Peyer's patch (tissue), 4 donors: Measurements from ENCODE around the gene PTPN18. TPM values are rescaled to one million over a fixed set of nuclear protein-coding genes. Genes with fewer than 3 reads are reported as not detected.

Experiments used
- DNase-seq, 3 donors: peaks; one replicate each; pipeline ENCODE4 v3.0.0-alpha.2; 2017 to 2019
- H3K27ac ChIP-seq, 4 donors: fragments of 200-600 bp; sonication (generic); one replicate each; pipeline ENCODE4 v1.5.1; 2016 to 2019
- H3K27me3 ChIP-seq, 2 donors: fragments of 200-600 bp; sonication (generic); one replicate each; pipeline ENCODE4 v1.5.1; 2019
- H3K36me3 ChIP-seq, 3 donors: fragments of 200-600 bp; sonication (generic); one replicate each; pipeline ENCODE4 v1.5.1; 2016 to 2019
- H3K4me1 ChIP-seq, 4 donors: fragments of 200-600 bp; sonication (generic); one replicate each; pipeline ENCODE4 v1.5.1; 2016 to 2019
- H3K4me3 ChIP-seq, 4 donors: fragments of 200-600 bp; sonication (generic); 1 replicate in 3 of 4; 2 replicates in 1 of 4; pipeline ENCODE4 v1.5.1; 2016 to 2019; ENCODE audit warnings: mild to moderate bottlenecking in 1 of 4
- H3K9me3 ChIP-seq, 4 donors: fragments of 200-600 bp; sonication (generic); one replicate each; pipeline ENCODE4 v1.5.1; 2016 to 2019; ENCODE audit warnings: mild to moderate bottlenecking in 1 of 4
- CTCF ChIP-seq, 6 experiments: fragments of 450-650 bp in 4 of 6; fragments of 200-600 bp in 2 of 6; sonication (generic) in 1 of 6; IDR thresholded peaks; one replicate each; pipeline ENCODE4 v1.5.1; 2017 to 2019; ENCODE audit warnings: antibody characterized with exemption in 6 of 6, mild to moderate bottlenecking in 3 of 6, moderate library complexity in 1 of 6
- POLR2A ChIP-seq, 2 donors: fragments of 450-650 bp; IDR thresholded peaks; one replicate each; pipeline ENCODE4 v1.5.1; 2017; ENCODE audit warnings: antibody characterized with exemption in 2 of 2, mild to moderate bottlenecking in 2 of 2, moderate library complexity in 2 of 2
- total RNA-seq, 4 donors: library from RNA; depleted of rRNA; stranded (reverse); fragments of >200 nt; gene quantifications; one replicate each; pipeline ENCODE4 v1.1.0, GENCODE V29; 2016

PTPN18 gene
- total RNA-seq, 4 donors from 2014 or later, result 137 to 208 (median 169) TPM

- H3K36me3 ChIP-seq, result peaks cover 0 to 14% (median 0%) of the 10 kb centered on the region in 3 donors
- no peak for DNase-seq
- no peak overlapping the region for H3K27ac ChIP-seq
- H3K27me3 ChIP-seq, result no peaks in the 10 kb centered on the region
- H3K4me3 ChIP-seq, result no peak overlapping the region
- no peaks in the 10 kb centered on the region for H3K9me3 ChIP-seq
- peaks cover 0 to 19% (median 9%) of the 10 kb centered on the region in 4 donors for H3K4me1 ChIP-seq
- TF ChIP-seq POLR2A (IDR thresholded peaks at IDR 0.05) (no peak), CTCF (IDR thresholded peaks at IDR 0.05) (no peak)
Observed at GRCh38 chr2:130352237-130352636, 3.6 kb upstream of the PTPN18 start.

DNA sequence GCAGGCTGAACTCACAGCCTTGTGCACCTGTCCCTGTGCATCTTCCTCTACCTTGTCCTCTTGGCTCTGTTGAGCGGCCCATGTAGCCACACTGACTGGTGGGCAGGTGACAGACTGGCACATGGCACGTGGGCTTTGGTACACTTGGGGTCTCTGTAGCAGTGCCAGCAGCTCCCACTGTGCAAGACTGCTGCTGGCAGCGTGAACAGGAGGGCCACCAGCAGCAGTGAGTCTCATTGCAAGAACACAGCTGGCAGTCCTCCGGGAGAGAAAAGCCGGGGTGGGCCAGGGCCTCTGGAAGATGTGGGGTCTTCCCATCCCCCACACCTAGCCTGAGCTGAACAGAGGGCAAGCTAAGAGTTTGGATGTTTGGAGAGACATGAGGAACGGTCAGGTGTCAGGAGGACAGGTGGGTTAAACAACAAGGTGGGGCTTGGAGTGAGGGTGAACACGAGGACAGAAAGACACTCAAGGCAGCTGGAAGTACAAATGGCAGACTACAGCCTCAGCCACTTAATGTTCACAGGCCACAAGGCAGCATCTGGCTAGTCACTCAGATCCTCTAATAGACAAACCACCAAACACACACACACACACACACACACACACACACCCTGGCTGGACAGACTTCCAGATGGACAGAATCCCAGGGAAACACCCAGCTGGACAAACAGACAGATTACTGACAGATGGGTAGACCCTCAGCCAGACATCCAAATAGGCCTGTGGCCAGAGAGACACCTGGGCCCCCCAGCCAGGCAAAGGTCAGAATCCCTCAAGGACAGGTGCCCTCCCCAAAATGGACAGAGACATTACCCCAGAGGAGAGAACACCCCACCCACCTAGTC, 2.3 kb upstream of the PTPN18 start:
- H3K36me3 ChIP-seq, result peaks cover 0 to 1% (median 0%) of the 10 kb centered on the region in 3 donors
- TF ChIP-seq CTCF (IDR thresholded peaks at IDR 0.05), result no peak
- TF ChIP-seq POLR2A (IDR thresholded peaks at IDR 0.05), result no peak
- no peak for DNase-seq
- no peaks in the 10 kb centered on the region for H3K27me3 ChIP-seq
- peaks cover 0 to 19% (median 9%) of the 10 kb centered on the region in 4 donors for H3K4me1 ChIP-seq
- no peaks in the 10 kb centered on the region for H3K9me3 ChIP-seq
- no peak overlapping the region for H3K27ac ChIP-seq
- H3K4me3 ChIP-seq, result no peak overlapping the region

DNA sequence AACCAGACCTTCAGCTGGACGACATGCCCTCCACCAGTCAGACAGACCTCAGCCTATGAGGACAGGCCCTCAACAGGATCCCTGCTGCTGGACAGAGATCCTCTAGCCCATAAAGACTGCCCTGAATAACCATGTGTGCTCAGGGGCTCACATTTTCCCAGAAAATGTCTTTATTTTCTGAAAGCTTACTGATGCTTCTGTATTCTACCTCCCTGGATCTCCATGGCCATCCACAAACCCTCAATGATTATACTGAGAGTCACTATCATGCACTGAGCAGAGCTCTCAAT, 1.8 kb upstream of the PTPN18 start:
- Histone ChIP-seq H3K27me3 (no peaks in the 10 kb centered on the region), H3K27ac (no peak overlapping the region)
- TF ChIP-seq CTCF (IDR thresholded peaks at IDR 0.05), result no peak
- no peak for TF ChIP-seq POLR2A (IDR thresholded peaks at IDR 0.05)

DNA sequence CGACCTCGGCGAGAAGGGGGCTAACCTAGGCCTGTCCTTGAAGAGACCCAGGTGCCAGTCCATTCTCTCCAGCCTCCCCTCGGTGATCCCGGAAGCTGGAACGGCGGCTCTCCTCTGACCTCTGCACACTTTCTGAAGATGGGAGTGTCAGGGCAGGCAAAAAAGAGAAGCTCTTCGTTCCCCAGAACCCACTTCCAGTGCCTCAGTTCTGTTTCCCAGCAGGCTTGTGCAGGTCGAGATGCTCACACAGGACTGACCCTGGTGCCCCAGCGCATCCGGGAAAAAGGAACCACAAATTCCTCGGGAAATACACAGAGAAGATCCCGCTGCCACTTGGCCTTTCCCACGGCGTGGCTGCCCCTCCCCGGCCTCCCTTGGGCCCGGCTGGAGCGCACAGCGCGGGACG, 681 bp upstream of the PTPN18 start:
- DNase-seq, result no peak
- H3K27ac ChIP-seq, result peak overlapping the region; percentile 71 to 89 (median 85)
- H3K27me3 ChIP-seq, result no peaks in the 10 kb centered on the region
- TF ChIP-seq CTCF (IDR thresholded peaks at IDR 0.05), result no peak
- TF ChIP-seq POLR2A (IDR thresholded peaks at IDR 0.05), result no peak
- H3K4me3 ChIP-seq, result peak overlapping the region; percentile 73 to 88 (median 81)
- H3K36me3 ChIP-seq, result no peaks in the 10 kb centered on the region
- H3K4me1 ChIP-seq, result peaks cover 0 to 19% (median 9%) of the 10 kb centered on the region in 4 donors
- no peaks in the 10 kb centered on the region for H3K9me3 ChIP-seq

More for the DNA sequence above, 1.8 kb upstream of the PTPN18 start:
- no peak overlapping the region for H3K4me3 ChIP-seq
- no peaks in the 10 kb centered on the region for H3K9me3 ChIP-seq
- H3K4me1 ChIP-seq, result peaks cover 0 to 19% (median 9%) of the 10 kb centered on the region in 4 donors
- DNase-seq, result no peak
- no peaks in the 10 kb centered on the region for H3K36me3 ChIP-seq

- Histone ChIP-seq H3K27me3 (no peaks in the 10 kb centered on the region), H3K36me3 (no peaks in the 10 kb centered on the region), H3K4me3 (no peak overlapping the region), H3K9me3 (no peaks in the 10 kb centered on the region), H3K4me1 (peaks cover 0 to 19% (median 9%) of the 10 kb centered on the region in 4 donors), H3K27ac (no peak overlapping the region)
- no peak for DNase-seq
- no peak for TF ChIP-seq CTCF (IDR thresholded peaks at IDR 0.05)
- no peak for TF ChIP-seq POLR2A (IDR thresholded peaks at IDR 0.05)
Observed at GRCh38 chr2:130357864-130358263, 2.0 kb downstream of the PTPN18 start.
